SK-N-SH (cell line): ENCODE measurements around the gene KLK5.

Source experiments
- CHD2 ChIP-seq: fragments of 150-350 bp; IDR thresholded peaks from 2 replicates; pipeline ENCODE4 v1.6.1; 2018; ENCODE audit warnings: low read length; ENCODE audit not compliant: partially characterized antibody
- EP300 ChIP-seq, 2 experiments: IDR thresholded peaks; 2 replicates each; pipeline versions ENCODE4 v1.4.0 to v1.6.1; 2012; ENCODE audit warnings: borderline replicate concordance in 1 of 2, low read depth in 1 of 2, low read length in 1 of 2
- EZH2phosphoT487 ChIP-seq: fragments of 200-600 bp; sonication (generic); IDR thresholded peaks from 2 replicates; pipeline ENCODE4 v1.6.1; 2017; ENCODE audit warnings: low read depth, mixed run types, mild to moderate bottlenecking, antibody characterized with exemption, moderate library complexity, borderline replicate concordance
- GATA2 ChIP-seq: sonication (generic); formaldehyde crosslinking; IDR thresholded peaks from 2 replicates; pipeline ENCODE4 v1.5.0; 2020; ENCODE audit warnings: mild to moderate bottlenecking, missing genetic modification reagents
- IRF3 ChIP-seq: fragments of 150-350 bp; IDR thresholded peaks from 2 replicates; pipeline ENCODE4 v1.6.1; 2016; ENCODE audit warnings: mild to moderate bottlenecking, low read depth, low read length
- MEF2A ChIP-seq: IDR thresholded peaks from 2 replicates; pipeline ENCODE4 v1.4.0; 2012; ENCODE audit warnings: low read depth, borderline replicate concordance
- NRF1 ChIP-seq: IDR thresholded peaks from 2 replicates; pipeline ENCODE4 v1.6.1; 2012; ENCODE audit warnings: low read depth, mild to moderate bottlenecking, low read length
- POLR2AphosphoS5 ChIP-seq: IDR thresholded peaks from 2 replicates; pipeline ENCODE4 v1.6.1; 2012; ENCODE audit warnings: low read depth, low read length
- RXRA ChIP-seq: IDR thresholded peaks from 2 replicates; pipeline ENCODE4 v1.4.0; 2012; ENCODE audit warnings: low read depth, mild to moderate bottlenecking, borderline replicate concordance
- TAF1 ChIP-seq: IDR thresholded peaks from 2 replicates; pipeline ENCODE4 v1.6.1; 2012; ENCODE audit warnings: low read depth, mild to moderate bottlenecking, low read length, moderate library complexity, borderline replicate concordance
- USF2 ChIP-seq: fragments of 150-350 bp; IDR thresholded peaks from 2 replicates; pipeline ENCODE4 v1.6.1; 2017; ENCODE audit warnings: antibody characterized with exemption, low read length, low read depth, borderline replicate concordance
- YY1 ChIP-seq: IDR thresholded peaks from 2 replicates; pipeline ENCODE4 v1.4.0; 2012; ENCODE audit warnings: low read depth, mild to moderate bottlenecking
- TF ChIP-seq, protein P1 (sequence below): fragments of 200-600 bp; sonication (generic); IDR thresholded peaks from 2 replicates; pipeline ENCODE4 v1.6.1; 2017; ENCODE audit warnings: antibody characterized with exemption, mild to moderate bottlenecking, moderate library complexity
- TF ChIP-seq, protein P2 (sequence below): IDR thresholded peaks from 2 replicates; pipeline ENCODE4 v1.4.0; 2012; ENCODE audit warnings: low read depth

DNA sequence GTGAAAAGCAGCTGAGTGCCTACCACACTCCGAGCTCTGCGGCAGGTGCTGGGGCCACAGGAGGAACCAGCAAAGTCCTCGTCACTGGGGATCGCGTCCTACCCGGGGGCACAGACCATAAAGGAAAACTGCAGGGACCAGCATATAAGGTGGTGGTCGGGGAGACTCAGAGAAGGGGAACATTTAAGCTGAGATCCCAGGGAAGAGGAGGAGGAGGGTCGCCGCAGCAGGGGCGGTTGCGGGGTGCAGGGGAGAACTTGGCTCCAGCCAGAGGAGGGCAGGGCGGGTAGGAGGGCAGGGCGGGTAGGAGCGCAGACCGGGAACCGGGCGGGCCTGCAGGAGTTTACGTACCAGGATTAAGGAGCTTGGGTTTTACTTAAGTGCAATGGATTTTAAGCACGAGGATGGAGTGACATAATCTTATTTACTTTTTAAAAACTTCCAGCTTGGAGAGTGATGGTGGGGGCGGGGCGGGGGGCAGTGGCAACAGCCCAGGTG, 40.7 kb downstream of the KLK5 start:
- TF ChIP-seq, protein P1, sequence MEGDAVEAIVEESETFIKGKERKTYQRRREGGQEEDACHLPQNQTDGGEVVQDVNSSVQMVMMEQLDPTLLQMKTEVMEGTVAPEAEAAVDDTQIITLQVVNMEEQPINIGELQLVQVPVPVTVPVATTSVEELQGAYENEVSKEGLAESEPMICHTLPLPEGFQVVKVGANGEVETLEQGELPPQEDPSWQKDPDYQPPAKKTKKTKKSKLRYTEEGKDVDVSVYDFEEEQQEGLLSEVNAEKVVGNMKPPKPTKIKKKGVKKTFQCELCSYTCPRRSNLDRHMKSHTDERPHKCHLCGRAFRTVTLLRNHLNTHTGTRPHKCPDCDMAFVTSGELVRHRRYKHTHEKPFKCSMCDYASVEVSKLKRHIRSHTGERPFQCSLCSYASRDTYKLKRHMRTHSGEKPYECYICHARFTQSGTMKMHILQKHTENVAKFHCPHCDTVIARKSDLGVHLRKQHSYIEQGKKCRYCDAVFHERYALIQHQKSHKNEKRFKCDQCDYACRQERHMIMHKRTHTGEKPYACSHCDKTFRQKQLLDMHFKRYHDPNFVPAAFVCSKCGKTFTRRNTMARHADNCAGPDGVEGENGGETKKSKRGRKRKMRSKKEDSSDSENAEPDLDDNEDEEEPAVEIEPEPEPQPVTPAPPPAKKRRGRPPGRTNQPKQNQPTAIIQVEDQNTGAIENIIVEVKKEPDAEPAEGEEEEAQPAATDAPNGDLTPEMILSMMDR, result no peak
- TF ChIP-seq EP300 (IDR thresholded peaks at IDR 0.05; ENCODE audit: borderline replicate concordance in 1 of 2, low read depth in 1 of 2, low read length in 1 of 2) (no peak), GATA2 (no peak), NRF1 (no peak), TAF1 (no peak), POLR2AphosphoS5 (no peak), EZH2phosphoT487 (no peak), USF2 (no peak), MEF2A (no peak), RXRA (no peak), IRF3 (no peak), CHD2 (no peak), YY1 (no peak)
- TF ChIP-seq, protein P2, sequence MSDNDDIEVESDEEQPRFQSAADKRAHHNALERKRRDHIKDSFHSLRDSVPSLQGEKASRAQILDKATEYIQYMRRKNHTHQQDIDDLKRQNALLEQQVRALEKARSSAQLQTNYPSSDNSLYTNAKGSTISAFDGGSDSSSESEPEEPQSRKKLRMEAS, result no peak
